22Rv1 (cell line): ENCODE data around the gene SPATA17.
"Not testable (repeated sequence)": the region's sequence is repeated elsewhere in the genome, so short reads cannot be mapped to it uniquely, and the experiment has no call there.

Experiments
- H3K27ac ChIP-seq: fragments of 450-650 bp; 2 replicates; pipeline ENCODE4 v1.5.1; 2017
- ZFX ChIP-seq: fragments of 450-650 bp; IDR thresholded peaks from 2 replicates; pipeline ENCODE4 v1.6.1; 2017; ENCODE audit warnings: antibody characterized with exemption, borderline replicate concordance
- TF ChIP-seq, protein P1 (sequence below): fragments of 450-650 bp; IDR thresholded peaks from 2 replicates; pipeline ENCODE4 v1.5.1; 2017; ENCODE audit warnings: mild to moderate bottlenecking

The SPATA17 gene, protein sequence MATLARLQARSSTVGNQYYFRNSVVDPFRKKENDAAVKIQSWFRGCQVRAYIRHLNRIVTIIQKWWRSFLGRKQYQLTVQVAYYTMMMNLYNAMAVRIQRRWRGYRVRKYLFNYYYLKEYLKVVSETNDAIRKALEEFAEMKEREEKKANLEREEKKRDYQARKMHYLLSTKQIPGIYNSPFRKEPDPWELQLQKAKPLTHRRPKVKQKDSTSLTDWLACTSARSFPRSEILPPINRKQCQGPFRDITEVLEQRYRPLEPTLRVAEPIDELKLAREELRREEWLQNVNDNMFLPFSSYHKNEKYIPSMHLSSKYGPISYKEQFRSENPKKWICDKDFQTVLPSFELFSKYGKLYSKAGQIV

GRCh38 chr1:217630711-217631591 is at the start of gene SPATA17, which contains the start of gene GPATCH2:
Gene SPATA17 (plus strand): TSS chr1:217631344. CDS start chr1:217631379, 35 bp downstream.
Gene GPATCH2 (minus strand): TSS chr1:217631090. CDS start chr1:217630971, 119 bp downstream.
- TF ChIP-seq, protein P1, sequence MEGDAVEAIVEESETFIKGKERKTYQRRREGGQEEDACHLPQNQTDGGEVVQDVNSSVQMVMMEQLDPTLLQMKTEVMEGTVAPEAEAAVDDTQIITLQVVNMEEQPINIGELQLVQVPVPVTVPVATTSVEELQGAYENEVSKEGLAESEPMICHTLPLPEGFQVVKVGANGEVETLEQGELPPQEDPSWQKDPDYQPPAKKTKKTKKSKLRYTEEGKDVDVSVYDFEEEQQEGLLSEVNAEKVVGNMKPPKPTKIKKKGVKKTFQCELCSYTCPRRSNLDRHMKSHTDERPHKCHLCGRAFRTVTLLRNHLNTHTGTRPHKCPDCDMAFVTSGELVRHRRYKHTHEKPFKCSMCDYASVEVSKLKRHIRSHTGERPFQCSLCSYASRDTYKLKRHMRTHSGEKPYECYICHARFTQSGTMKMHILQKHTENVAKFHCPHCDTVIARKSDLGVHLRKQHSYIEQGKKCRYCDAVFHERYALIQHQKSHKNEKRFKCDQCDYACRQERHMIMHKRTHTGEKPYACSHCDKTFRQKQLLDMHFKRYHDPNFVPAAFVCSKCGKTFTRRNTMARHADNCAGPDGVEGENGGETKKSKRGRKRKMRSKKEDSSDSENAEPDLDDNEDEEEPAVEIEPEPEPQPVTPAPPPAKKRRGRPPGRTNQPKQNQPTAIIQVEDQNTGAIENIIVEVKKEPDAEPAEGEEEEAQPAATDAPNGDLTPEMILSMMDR, result peak; percentile 25
- no peak for TF ChIP-seq ZFX
- H3K27ac ChIP-seq, result peak within 1 kb of the TSS; percentile 80

GRCh38 chr1:217584286-217584811 is 46.8 kb upstream of the SPATA17 start:
- not testable (repeated sequence) for H3K27ac ChIP-seq

DNA sequence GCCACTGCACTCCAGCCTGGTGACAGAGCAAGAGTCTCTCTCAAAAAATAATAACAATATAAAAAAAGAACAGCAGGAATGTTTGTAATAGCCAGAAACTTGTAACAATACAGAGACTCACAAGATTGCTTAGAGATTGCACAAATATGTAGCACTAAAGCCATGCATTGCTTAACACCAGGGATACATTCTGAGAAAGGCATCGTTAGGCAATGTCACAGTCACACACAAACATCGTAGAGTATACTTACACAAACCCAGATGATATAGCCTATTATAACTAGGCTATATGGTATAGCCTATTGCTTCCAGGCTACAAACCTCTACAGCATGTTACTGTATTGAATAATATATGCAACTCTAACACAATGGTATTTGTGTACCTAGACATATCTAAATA is 45.6 kb upstream of the SPATA17 start:
- no peak overlapping the region for H3K27ac ChIP-seq
- TF ChIP-seq ZFX, result no peak
- TF ChIP-seq, protein P1, result no peak

DNA sequence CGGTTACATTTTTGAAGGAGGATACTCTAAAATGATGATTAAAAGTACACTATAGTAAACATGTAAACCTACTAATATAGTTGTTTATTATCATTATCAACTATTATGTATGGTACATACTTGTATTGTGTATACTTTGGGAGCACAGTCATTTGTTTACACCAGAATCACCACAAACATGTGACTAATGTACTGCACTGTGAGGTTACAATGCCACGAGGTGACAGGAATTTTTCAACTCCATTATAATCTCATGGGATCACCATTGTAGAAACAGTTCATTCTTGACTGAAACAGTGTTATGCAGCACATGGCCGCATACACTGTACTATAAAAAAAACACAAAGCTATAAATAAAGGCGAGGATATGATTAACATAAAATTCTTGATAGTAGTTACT is 44.6 kb upstream of the SPATA17 start:
- H3K27ac ChIP-seq, result no peak overlapping the region
- TF ChIP-seq ZFX, result no peak
- TF ChIP-seq, protein P1, result no peak

DNA sequence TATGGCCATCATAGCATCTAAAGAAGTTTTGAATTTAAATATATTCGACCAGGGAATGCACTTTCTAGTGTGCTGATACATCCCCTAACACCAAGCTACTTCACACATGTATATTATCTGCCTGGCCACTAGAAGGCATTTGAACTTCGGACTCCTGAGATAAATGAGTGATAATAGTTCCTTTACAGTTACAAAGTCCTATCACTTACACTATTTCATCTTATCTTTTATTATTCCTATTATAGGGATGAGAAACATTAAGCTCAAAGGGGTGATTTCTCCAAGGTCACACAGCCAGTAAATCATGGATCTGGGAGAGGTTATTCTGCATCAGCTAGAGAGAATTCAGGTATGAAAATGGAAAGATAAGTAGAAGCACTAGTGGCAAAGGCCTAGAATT is 40.5 kb upstream of the SPATA17 start:
- no peak overlapping the region for H3K27ac ChIP-seq
- no peak for TF ChIP-seq ZFX
- TF ChIP-seq, protein P1, result peak; percentile 37

- TF ChIP-seq ZFX, result no peak
- TF ChIP-seq, protein P1, result no peak
- no peak overlapping the region for H3K27ac ChIP-seq
Observed at GRCh38 chr1:217599154-217599553, 32.0 kb upstream of the SPATA17 start.

GRCh38 chr1:217602380-217602779 is 28.8 kb upstream of the SPATA17 start:
- no peak overlapping the region for H3K27ac ChIP-seq
- TF ChIP-seq, protein P1, result no peak
- TF ChIP-seq ZFX, result no peak
